Fibroblast of villous mesenchyme (primary cell): ENCODE results near the gene MYO16. TPM values are rescaled to one million over a fixed set of nuclear protein-coding genes. Genes with fewer than 3 reads are reported as not detected.
A peak's percentile ranks its signal among the peaks of the same experiment; 100 is the strongest.

ENCODE experiments used
- DNase-seq: peaks from one replicate; pipeline ENCODE4 v3.0.0-alpha.2; 2010; ENCODE audit warnings: low read depth
- H3K4me3 ChIP-seq: 2 replicates; pipeline ENCODE4 v1.5.1; 2011; ENCODE audit warnings: low read depth, mild to moderate bottlenecking, low read length
- total RNA-seq: library from RNA; depleted of rRNA; stranded (reverse); fragments of >200 nt; gene quantifications from 2 replicates; pipeline ENCODE4 v1.2.3, GENCODE V29; 2012
- TF ChIP-seq, protein P1 (sequence below): IDR thresholded peaks from 2 replicates; pipeline ENCODE4 v1.5.1; 2012; ENCODE audit warnings: low read depth, mild to moderate bottlenecking, low read length; ENCODE audit not compliant: insufficient read depth

MYO16 gene
- total RNA-seq, 1 donor: 0.86 TPM

- H3K4me3 ChIP-seq: no peak overlapping the region
- TF ChIP-seq, protein P1, sequence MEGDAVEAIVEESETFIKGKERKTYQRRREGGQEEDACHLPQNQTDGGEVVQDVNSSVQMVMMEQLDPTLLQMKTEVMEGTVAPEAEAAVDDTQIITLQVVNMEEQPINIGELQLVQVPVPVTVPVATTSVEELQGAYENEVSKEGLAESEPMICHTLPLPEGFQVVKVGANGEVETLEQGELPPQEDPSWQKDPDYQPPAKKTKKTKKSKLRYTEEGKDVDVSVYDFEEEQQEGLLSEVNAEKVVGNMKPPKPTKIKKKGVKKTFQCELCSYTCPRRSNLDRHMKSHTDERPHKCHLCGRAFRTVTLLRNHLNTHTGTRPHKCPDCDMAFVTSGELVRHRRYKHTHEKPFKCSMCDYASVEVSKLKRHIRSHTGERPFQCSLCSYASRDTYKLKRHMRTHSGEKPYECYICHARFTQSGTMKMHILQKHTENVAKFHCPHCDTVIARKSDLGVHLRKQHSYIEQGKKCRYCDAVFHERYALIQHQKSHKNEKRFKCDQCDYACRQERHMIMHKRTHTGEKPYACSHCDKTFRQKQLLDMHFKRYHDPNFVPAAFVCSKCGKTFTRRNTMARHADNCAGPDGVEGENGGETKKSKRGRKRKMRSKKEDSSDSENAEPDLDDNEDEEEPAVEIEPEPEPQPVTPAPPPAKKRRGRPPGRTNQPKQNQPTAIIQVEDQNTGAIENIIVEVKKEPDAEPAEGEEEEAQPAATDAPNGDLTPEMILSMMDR: no peak
- no peak for DNase-seq
Observed at GRCh38 chr13:109162248-109163036, 533.0 kb downstream of the MYO16 start.

DNA sequence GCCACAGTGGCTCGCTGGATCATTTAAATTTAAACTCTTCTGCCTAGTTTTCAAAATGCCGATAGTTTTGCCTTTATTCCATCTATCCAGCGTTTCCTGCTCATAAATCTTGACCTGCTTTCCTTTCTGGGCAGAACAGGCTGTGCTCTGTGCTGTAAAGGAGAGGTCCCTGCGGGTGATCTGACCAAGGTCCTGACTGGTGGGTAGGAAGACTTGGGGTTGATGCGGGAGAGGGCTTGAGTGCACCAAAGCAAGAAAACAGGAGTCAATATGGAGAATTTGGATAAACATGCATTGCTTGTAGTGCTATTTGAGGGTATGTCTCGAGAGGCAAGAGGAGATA, 533.6 kb downstream of the MYO16 start:
- TF ChIP-seq, protein P1: no peak
- H3K4me3 ChIP-seq: no peak overlapping the region
- DNase-seq: no peak

GRCh38 chr13:109165417-109165904, 536.0 kb downstream of the MYO16 start:
- TF ChIP-seq, protein P1: no peak

GRCh38 chr13:109166804-109167203, 537.4 kb downstream of the MYO16 start:
- H3K4me3 ChIP-seq: no peak overlapping the region
- DNase-seq: no peak
- TF ChIP-seq, protein P1: no peak

More at GRCh38 chr13:109165417-109165904, 536.0 kb downstream of the MYO16 start:
- H3K4me3 ChIP-seq: no peak overlapping the region
- no peak for DNase-seq

DNA sequence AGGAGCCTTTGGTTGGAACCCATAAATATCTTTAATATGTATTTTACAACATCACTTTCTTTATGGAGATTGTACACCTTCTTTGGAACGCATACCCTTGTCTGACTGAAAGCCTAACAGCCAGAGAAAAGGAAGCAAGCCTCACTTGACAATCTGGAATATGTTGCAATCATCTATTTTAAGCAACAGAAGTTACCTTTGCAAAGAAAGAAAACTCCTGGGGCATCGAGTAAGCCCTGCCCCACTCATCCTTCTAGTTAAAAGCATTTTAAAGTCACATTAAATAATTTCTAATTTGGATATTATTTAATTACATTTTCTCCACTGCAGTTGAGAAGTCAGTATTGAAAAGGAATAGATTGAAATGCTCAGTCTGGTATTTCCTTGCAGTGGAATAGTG, 542.7 kb downstream of the MYO16 start:
- TF ChIP-seq, protein P1: no peak
- DNase-seq: no peak
- no peak overlapping the region for H3K4me3 ChIP-seq

DNA sequence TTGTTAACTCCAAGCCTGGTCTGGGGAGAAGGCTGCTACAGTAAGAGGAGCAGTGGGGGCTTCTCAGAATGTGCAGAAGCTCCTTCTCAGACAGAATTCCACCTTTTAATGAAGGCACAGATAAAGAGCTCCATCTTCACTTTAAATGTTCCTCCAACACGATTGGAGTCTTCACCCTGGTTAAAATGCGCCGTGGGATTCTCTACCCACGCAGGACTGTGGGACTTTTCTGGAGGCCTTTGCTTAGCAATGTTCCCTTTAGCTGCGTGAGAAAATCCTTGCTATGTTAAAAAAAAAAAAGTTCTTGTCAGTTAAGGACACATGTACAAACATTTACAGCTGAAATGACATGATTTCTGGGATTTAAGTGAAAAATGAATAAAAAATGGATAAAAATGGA, 546.3 kb downstream of the MYO16 start:
- no peak for DNase-seq
- no peak overlapping the region for H3K4me3 ChIP-seq
- TF ChIP-seq, protein P1: no peak

DNA sequence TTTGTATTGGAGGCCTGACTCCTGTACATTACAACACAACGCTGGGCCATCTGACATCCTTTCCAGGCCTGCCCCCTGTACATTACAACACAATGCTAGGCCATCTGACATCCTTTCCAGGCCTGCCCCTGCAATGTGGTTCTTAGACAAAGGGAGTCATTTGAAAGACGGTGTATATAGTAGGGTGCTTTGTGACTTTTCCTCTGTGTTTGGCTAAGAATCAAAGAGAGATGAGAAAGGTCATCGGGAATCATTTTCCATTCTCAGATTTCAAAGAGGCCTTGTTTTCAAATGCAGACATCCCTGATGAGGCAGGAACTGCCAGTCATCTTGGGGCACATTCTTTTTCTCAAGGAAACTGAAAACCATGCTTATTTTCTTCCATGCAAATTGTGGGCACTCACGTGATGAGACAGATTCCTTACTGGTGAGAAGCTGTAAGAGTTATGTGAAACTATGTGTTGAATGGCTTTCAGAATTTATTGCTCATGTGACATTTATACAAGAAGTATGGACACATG, 551.6 kb downstream of the MYO16 start:
- TF ChIP-seq, protein P1: no peak
- DNase-seq: peak; percentile 90
- H3K4me3 ChIP-seq: no peak overlapping the region
